ENCODE results near the gene ITPR3. TPM values are rescaled to one million over a fixed set of nuclear protein-coding genes. Genes with fewer than 3 reads are reported as not detected.

ITPR3 gene
- total RNA-seq, 4 donors from 2014 or later = 11.8 to 25.0 (median 19.6) TPM

- no peaks in the 10 kb centered on the region for H3K9me3 ChIP-seq
- TF ChIP-seq POLR2A (IDR thresholded peaks at IDR 0.05) = no peak
- no peak for TF ChIP-seq POLR2AphosphoS5 (IDR thresholded peaks at IDR 0.05)
- no peaks in the 10 kb centered on the region for H3K4me1 ChIP-seq
- no peak for ATAC-seq
- H3K27me3 ChIP-seq = no peaks in the 10 kb centered on the region
- H3K4me3 ChIP-seq = no peak overlapping the region
- no peaks in the 10 kb centered on the region for H3K36me3 ChIP-seq
- WGBS, 2 donors (ENCODE audit: low coverage in 1 of 2) = 90% methylated on average over 2 of the region's 6 CpGs; no CpG with 5 or more reads in 1 of the 2 donors
- no peak overlapping the region for H3K27ac ChIP-seq
Observed at GRCh38 chr6:33729059-33729458, 107.9 kb downstream of the ITPR3 start.

- 67% methylated on average over 8 of the region's 10 CpGs; no CpG with 5 or more reads in 1 of the 2 donors for WGBS, 2 donors (ENCODE audit: low coverage in 1 of 2)
- ATAC-seq = no peak
- no peaks in the 10 kb centered on the region for H3K36me3 ChIP-seq
- H3K27ac ChIP-seq = no peak overlapping the region
- no peak for TF ChIP-seq CTCF (IDR thresholded peaks at IDR 0.05)
- TF ChIP-seq POLR2AphosphoS5 (IDR thresholded peaks at IDR 0.05) = peak; percentile 6
- no peaks in the 10 kb centered on the region for H3K9me3 ChIP-seq
- no peaks in the 10 kb centered on the region for H3K4me1 ChIP-seq
- H3K27me3 ChIP-seq = no peaks in the 10 kb centered on the region
- no peak overlapping the region for H3K4me3 ChIP-seq
Observed at GRCh38 chr6:33730611-33731010, 109.5 kb downstream of the ITPR3 start.

GRCh38 chr6:33731035-33731434, 109.9 kb downstream of the ITPR3 start:
- H3K36me3 ChIP-seq = no peaks in the 10 kb centered on the region
- no peaks in the 10 kb centered on the region for H3K27me3 ChIP-seq
- no peaks in the 10 kb centered on the region for H3K4me1 ChIP-seq
- WGBS, 2 donors (ENCODE audit: low coverage in 1 of 2) = 86% methylated on average over 1 of the region's 7 CpGs; no CpG with 5 or more reads in 1 of the 2 donors
- peak overlapping the region in 1 of 4 donors; percentile 19 for H3K27ac ChIP-seq
- H3K4me3 ChIP-seq = no peak overlapping the region
- TF ChIP-seq POLR2A (IDR thresholded peaks at IDR 0.05) (no peak), CTCF (IDR thresholded peaks at IDR 0.05) (no peak), EP300 (IDR thresholded peaks at IDR 0.05) (no peak), POLR2AphosphoS5 (IDR thresholded peaks at IDR 0.05) (no peak)
- no peaks in the 10 kb centered on the region for H3K9me3 ChIP-seq
- ATAC-seq = no peak

- TF ChIP-seq EP300 (IDR thresholded peaks at IDR 0.05) (no peak), POLR2AphosphoS5 (IDR thresholded peaks at IDR 0.05) (no peak), CTCF (IDR thresholded peaks at IDR 0.05) (no peak), POLR2A (IDR thresholded peaks at IDR 0.05) (no peak)
- Histone ChIP-seq H3K9me3 (no peaks in the 10 kb centered on the region), H3K4me1 (no peaks in the 10 kb centered on the region), H3K27me3 (no peaks in the 10 kb centered on the region), H3K36me3 (no peaks in the 10 kb centered on the region), H3K4me3 (no peak overlapping the region), H3K27ac (peak overlapping the region in 1 of 4 donors; percentile 19)
- WGBS, 2 donors (ENCODE audit: low coverage in 1 of 2) = 90 to 91% methylated on average over 4 to 5 of the region's 9 CpGs
- no peak for ATAC-seq
Observed at GRCh38 chr6:33731751-33732282, 110.7 kb downstream of the ITPR3 start.

- Histone ChIP-seq H3K4me3 (no peak overlapping the region), H3K9me3 (no peaks in the 10 kb centered on the region), H3K4me1 (no peaks in the 10 kb centered on the region), H3K36me3 (no peaks in the 10 kb centered on the region), H3K27ac (no peak overlapping the region), H3K27me3 (no peaks in the 10 kb centered on the region)
- no peak for TF ChIP-seq CTCF (IDR thresholded peaks at IDR 0.05)
- TF ChIP-seq POLR2A (IDR thresholded peaks at IDR 0.05) = no peak
- TF ChIP-seq EP300 (IDR thresholded peaks at IDR 0.05) = no peak
- TF ChIP-seq POLR2AphosphoS5 (IDR thresholded peaks at IDR 0.05) = no peak
- WGBS, 2 donors (ENCODE audit: low coverage in 1 of 2) = 50 to 60% methylated on average over 1 of the region's 6 CpGs
- no peak for ATAC-seq
Observed at GRCh38 chr6:33732385-33732784, 111.3 kb downstream of the ITPR3 start.
